Activated effector memory CD4-positive, alpha-beta T cell treated with anti-CD3 and anti-CD28 coated beads, Interleukin-2, amount 50 U/mL, for 16 hours (primary cell): ENCODE data around the gene SERF2.
A peak's percentile ranks its signal among the peaks of the same experiment; 100 is the strongest.
"Not testable (repeated sequence)": the region's sequence is repeated elsewhere in the genome, so short reads cannot be mapped to it uniquely, and the experiment has no call there.

Experiments used
- DNase-seq: peaks from one replicate; pipeline ENCODE4 v3.0.0-alpha.2; 2020

Gene SERF2

GRCh38 chr15:43794269-43795037, 2.3 kb downstream of the SERF2 start:
- no peak for DNase-seq

GRCh38 chr15:43795197-43795596, 3.1 kb downstream of the SERF2 start:
- no peak for DNase-seq

GRCh38 chr15:43795997-43796396, 3.9 kb downstream of the SERF2 start:
- DNase-seq, result no peak

GRCh38 chr15:43796566-43796965, 4.4 kb downstream of the SERF2 start:
- no peak for DNase-seq

- no peak for DNase-seq
Measured at GRCh38 chr15:43799209-43799944, 7.3 kb downstream of the SERF2 start.

- DNase-seq, result no peak
Measured at GRCh38 chr15:43799945-43800285, 7.8 kb downstream of the SERF2 start, which contains the start of gene SERINC4. SERINC4 (minus strand) TSS chr15:43800220; CDS start chr15:43799986, 234 bp downstream.

- DNase-seq, result peak; percentile 97
Measured at GRCh38 chr15:43800286-43801141, 8.4 kb downstream of the SERF2 start, which contains the start of gene HYPK. HYPK (plus strand) TSS chr15:43800599; CDS start chr15:43800623, 24 bp downstream.

- not testable (repeated sequence) for DNase-seq
Measured at GRCh38 chr15:43802676-43803075, 10.6 kb downstream of the SERF2 start.

- DNase-seq, result no peak
Measured at GRCh38 chr15:43808435-43808950, 16.4 kb downstream of the SERF2 start.

GRCh38 chr15:43808960-43809678, 17.0 kb downstream of the SERF2 start:
- peak; percentile 17 for DNase-seq

GRCh38 chr15:43815064-43815463, 22.9 kb downstream of the SERF2 start:
- not testable (repeated sequence) for DNase-seq

GRCh38 chr15:43821505-43821904, 29.4 kb downstream of the SERF2 start:
- DNase-seq, result no peak

GRCh38 chr15:43824302-43825246, 32.5 kb downstream of the SERF2 start, which contains the start of gene MFAP1:
MFAP1 (minus strand) TSS chr15:43824690; CDS start chr15:43824569, 121 bp downstream.
- peak; percentile 96 for DNase-seq

GRCh38 chr15:43825305-43825704, 33.2 kb downstream of the SERF2 start:
- not testable (repeated sequence) for DNase-seq

GRCh38 chr15:43826029-43826507, 33.9 kb downstream of the SERF2 start:
- DNase-seq, result no peak

GRCh38 chr15:43826508-43827341, 34.6 kb downstream of the SERF2 start, which contains the start of gene WDR76:
WDR76 (plus strand) TSS chr15:43827002; CDS start chr15:43827033, 31 bp downstream.
- peak; percentile 92 for DNase-seq

GRCh38 chr15:43828061-43828657, 36.0 kb downstream of the SERF2 start:
- DNase-seq, result no peak

GRCh38 chr15:43829951-43830540, 37.9 kb downstream of the SERF2 start:
- DNase-seq, result not testable (repeated sequence)
